GOT3 (cell line): ENCODE data around the gene CPNE8.

ENCODE experiments used
- DNase-seq: peaks from one replicate; lab custom pipeline; 2025; ENCODE audit warnings: mixed read lengths; lab: John Stamatoyannopoulos, UW

Gene CPNE8

DNA sequence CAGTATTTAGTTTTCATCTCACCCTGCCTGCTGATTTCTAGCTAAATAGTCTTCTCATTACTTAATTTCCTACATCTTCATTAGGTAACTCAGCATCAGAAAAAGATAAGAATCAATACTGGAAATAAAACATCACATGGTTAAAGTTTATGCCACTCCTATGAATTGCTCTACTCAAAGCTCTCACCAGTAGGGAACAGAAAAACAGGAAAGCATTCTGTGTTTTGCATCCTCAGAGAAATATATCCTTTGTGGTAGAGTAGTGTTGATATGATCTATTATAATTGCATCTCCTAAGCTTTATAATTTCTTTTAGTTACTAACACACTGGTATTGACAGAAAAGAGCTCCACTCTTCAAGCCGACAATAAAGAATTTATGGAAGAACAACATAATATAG is 9.9 kb downstream of the CPNE8 start:
- no peak for DNase-seq

DNA sequence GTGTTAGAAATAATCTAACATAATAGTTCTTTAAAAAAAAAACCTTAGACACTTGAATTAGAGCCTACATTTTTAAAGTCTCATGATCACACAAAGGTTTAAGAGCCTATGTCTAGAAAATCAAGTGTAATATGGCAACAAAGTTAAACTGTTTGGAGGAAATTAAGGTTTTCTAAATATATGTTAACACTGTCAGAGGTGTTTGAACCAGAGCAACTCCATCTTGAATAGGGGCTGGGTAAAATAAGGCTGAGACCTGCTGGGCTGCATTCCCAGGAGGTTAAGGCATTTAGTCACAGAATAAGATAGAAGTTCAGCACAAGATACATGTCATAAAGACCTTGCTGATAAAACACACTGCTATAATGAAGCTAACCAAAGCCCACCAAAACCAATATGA is 12.4 kb downstream of the CPNE8 start:
- DNase-seq = no peak

DNA sequence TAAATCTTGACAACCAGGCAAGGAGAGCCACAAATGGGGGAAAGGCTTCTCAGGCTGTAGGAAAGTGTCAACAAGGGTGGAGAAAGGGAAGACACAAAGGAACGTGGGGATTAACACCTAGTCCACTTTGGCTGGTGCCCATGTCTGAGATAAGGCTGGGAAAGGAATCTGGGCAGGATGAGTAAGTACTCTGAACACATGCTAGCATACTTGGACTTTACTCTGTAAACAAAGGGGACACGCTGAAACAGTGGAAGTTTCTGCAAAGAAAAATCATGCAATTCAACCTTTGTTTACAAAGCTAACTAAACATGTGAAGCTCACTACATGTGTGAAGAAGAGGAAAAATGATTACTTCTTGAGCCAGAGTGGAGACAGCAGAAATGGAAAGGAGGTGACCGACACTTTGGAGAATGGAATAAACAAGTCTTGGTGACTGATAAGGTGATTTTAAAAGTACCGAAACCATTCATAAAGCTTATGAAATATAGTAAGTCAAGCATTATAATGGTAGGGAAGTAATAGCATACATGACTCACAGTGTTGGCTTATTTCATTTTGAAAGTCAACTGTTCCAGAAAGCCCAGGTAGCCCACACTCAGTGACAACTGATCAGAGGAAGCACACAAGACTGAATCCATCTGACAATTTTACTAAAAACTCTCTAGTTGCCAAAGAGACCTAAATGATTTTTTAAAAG is 13.2 kb downstream of the CPNE8 start:
- no peak for DNase-seq

DNA sequence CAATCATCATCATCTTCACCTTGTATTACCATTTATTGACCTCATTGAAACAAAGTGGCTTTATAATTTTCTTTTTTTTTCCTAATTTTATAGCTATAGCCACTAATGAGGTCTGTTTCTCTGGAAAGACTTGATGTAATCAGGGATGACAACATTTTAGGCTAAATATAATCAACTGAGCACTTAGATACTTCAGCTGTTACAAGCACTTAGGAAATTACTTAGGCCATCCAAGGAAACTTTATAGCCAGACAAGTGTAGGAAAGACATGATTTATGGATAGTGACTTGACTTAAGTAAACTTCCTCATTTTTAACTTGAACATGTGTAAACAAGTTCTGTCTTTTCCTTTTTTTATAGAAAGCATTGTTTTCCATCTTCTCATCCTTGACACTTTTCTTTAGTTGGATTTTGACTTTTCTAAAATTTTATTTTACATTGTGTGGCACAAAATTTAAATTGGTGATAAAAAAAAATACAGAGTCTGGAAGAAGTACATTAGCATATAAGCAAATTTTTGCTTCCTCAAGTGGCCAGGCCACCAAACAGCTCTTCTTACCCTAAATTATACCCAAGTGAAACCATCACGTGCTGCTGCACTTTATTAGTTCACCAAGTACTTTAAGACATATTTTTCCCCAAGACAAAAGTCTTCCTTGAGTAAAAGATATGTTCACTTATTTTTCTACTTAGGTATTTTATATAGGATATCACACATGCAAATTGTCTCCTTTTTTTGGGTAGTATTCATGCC is 15.1 kb downstream of the CPNE8 start:
- DNase-seq = no peak

DNA sequence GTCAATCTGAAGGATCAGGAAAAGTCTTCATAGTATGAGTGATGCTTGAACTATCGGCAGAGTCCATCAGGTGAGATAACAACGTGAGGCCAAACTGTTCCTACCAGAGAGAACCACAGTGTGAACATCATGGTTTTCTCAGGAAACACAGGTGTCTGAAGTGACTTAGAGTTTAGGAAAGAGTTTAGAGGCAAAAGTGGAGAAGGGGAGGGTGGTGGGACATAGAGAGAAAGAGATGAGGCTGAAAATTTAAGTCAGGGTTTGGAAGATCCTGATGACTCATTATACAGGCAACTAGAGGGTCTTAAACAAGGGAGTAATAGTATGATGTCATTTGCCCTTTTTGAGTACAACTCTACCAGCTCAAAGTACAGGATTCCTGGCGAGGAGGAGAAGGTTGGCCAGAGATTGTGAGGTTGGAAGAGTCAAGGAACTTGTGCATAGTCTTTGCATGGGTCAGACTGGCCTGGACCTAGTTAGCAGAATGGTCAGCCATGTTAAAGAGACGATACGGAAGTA is 16.0 kb downstream of the CPNE8 start:
- DNase-seq = no peak

DNA sequence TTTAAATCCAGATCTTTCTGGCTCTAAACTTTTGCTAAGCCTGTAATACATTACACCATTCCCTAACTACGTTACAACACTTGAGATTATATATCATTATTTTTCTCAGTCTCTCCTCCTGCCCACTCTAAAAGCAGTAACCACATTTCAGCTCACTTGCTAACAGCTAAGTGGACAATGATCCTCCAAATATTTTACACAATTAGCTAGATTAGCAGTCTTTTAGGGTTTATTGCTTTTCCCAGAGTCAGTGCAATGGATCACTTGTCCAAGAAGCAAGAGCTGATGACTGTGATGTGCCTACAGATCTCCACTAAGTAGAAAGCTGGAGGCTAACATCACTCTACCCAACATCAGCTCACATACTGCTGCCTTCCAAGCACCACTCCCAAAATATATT is 17.6 kb downstream of the CPNE8 start:
- no peak for DNase-seq

DNA sequence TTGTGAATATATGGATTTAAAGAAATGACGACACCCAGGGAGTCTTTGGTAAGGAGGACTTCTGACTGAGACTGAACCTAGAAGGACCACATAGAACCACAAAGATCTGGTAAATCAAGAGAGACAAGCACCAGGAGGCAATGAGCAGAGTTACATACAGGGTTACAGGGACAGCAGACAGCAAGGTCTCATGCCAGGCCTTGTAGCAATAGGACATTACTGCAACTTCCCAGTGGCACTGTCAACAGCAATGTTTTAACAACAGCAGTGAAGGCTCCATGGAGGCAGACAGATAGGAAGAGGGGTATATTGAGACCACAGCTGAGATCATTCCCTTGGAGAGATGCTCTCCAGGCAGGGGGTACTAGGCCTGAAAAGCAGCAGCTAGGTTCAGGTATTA is 18.5 kb downstream of the CPNE8 start:
- no peak for DNase-seq

DNA sequence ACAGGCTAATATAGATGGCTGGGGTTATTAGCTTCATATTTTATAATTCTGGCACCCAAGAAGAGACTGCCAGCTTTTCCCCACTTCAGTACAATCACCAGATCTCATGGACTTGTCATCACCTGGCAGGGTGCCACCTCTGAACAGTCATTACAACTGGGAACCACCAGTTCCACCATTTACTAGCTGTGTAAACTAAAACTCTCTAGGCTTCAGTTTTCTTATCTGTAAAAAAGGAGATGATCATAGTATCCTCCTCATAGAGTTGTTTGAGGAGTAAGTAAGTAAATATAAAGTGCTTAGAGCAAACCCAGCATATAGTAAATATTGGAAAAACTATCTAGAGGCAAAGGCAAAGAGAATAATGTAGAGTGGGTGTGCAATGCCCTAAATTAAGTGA is 19.3 kb downstream of the CPNE8 start:
- DNase-seq = peak; percentile 61

DNA sequence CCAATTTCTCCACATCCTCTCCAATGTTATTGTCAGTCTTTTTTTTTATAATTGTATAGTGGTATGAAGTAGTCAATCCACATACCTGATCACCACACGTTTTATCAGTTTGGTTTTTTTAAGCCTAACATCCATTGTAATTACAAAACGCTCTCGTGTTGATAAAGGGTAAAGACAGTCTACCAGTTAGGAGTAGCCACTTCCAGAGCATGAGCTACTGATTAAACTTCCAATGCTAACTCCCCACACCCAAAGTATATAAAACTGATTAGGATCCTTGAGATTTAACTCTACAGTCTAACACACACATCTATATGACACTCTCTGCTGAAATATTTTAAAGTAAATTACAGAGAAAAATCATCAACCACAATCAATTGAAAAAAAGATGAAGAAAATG is 20.7 kb downstream of the CPNE8 start:
- no peak for DNase-seq

DNA sequence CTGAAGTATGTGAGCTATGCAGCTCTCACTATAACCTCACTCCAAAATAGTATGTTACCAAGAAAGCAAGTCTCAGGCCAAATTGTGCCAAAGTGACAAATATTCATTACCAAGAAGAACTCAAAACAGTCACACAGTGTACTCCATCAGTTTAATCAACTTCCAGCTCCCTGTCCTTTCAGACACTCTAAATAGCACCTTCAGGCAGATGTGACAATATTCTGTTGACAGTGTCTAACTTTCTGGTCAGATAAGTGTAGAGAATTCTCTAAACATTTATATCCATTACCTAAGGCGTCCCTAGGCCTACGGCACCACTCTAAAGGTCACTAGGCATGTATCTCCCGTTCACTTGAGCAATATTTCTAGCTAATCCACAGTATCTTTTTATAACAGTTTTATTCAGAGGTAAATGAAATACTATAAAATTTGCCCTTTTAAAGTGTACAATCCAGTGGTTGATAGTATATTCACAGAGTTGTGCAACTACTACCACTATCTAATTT is 21.7 kb downstream of the CPNE8 start:
- DNase-seq = no peak

DNA sequence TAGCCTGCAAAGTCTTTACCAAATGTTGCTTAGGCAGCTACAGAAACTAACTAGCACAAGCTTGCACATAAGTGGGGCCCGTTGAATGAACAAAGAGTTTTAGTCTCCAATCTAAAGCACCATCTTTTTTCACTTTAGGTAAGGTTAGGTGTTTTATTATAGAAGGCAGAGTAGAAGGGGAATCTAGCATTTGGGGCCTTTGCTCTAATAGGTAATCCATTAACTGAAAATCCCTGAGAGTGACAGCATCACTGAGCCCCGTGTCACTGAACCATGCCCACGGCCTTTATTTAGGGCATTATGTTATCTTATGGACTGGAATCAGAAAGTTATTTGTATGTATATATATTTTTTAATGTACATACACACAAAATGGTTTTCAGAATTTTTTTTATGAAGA is 25.1 kb downstream of the CPNE8 start:
- no peak for DNase-seq

DNA sequence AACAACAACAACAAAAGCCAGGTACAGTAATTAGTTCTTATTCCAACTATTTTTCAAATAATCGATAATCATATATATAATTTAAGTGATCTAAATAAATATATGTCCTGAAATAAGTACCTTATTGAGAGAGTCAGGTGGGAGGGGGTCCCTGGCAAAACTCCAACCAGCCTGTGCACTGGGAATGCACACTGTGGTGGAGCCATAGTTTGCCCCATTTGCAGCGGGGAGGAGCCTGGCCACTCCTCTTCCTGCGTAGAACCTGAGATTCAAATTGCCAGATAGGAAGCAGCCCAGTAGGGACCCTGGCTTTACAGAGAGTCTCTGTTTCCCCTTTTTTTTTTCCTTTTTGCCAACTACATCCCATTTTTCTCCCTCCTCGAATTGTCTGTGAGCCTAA is 26.4 kb downstream of the CPNE8 start:
- no peak for DNase-seq

DNA sequence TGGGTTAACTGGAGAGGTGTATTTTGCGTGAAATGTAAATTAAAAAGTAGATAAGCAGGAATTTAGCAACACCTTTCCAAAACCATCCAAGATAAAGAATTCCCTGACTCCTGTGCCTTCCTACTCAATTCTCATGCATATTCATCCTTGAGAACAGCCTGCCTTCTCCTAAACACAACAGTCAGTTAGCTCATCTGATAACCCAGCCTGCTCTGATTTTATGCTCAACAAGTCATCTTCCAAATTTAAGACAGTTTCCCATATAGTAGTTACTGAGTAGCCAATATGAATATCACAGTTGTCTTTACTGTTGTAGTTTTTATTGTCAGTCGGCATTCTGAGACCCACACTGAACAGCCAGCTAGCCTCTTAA is 27.1 kb downstream of the CPNE8 start:
- no peak for DNase-seq

DNA sequence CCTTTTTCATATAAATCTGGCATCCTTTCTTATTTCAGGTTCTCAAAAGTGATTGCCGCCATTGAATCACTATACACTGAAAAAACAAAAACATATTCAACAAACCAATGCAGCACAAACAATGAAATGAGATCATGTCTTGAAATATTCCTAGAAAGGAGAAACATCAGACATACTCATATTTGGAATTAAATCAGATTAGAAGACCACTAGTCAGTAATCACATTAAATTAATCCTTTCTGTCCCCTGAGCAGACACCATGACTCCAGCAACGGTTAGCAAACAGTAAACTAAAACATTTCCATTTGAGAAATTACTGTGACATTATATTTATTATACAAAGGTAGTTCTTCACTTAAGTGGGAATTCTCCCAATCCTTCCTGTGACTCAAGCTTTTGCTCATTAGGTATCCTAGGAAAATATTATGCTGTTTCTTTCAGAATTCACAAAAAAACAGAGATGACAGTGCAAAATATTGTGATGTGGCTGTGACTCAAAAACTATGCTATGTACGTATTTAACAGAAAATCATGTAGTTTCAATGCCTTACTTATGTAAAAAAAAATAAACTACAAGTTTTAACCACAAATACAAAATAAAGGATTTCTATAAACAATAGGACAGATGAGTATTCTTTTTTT is 29.7 kb downstream of the CPNE8 start:
- no peak for DNase-seq

DNA sequence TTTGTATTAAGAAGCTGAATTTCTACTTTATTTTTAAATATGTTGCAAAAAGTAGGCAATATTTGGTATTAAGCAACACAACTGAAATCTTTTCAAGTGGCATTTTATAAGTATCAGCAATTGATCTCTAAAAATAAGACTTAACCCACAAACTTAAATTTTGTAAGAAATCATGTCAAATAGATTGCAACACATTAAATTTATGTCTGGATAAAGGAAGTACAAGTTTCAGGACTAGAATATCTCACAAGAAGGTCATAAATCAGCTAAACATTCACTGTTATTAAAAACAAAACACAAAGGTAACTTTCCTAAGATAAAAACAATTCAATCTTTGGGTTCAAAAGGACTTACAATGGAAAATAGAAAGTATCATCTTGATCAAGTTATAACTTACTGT is 32.8 kb downstream of the CPNE8 start:
- DNase-seq = no peak

DNA sequence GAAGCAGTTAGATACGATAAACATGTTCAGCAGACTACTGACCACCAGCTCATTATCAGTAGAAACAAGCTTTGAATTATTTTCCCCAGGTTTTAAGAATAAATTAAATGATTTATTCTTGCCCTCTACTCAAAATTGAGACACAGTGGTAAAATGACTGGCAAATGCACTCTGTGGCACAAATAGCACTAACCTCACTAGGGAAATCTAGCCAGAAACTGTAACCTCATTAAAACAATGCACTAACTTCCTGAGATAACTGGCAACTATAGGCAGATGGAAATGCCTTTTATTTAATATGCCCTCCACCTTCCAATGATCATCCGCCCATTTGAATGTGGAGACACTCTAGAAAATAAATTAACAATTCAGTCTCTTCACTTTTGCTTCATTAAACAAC is 33.2 kb downstream of the CPNE8 start:
- DNase-seq = no peak

DNA sequence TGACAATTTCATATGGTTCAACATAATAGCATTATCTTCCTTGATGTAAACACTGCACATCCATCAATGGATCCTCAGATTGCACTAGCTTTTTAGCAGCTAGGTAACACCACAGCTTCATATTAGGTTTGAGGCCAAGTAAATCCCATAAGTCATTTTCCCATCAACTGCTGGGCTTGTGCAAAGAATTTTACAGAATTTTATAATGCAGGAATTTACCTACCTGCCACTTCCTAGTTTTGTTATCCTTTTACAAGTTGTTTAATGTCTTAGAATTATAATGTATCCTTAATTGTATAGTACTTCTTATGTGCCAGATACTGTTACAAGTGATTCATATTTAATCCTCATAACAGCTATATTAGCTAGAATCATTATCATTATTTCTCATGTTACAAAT is 36.4 kb downstream of the CPNE8 start:
- no peak for DNase-seq

DNA sequence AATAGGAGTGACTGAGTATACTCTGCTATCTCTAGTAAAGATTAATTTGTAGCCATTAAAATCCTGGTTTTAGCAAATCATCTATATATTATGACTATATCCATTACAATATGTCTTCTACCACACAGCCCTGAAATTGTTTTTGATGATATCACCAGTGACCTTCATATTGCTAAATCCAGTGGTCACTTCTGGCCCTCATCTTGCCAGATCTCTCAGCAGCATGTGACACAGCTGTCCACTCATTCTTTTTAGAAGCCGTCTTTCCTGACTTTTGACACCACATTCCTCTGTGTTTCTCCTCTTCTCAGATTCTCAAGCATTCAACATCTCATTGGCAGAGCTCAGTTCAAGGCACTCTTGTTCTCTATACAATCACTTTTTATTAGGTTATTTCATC is 54.9 kb downstream of the CPNE8 start:
- no peak for DNase-seq

DNA sequence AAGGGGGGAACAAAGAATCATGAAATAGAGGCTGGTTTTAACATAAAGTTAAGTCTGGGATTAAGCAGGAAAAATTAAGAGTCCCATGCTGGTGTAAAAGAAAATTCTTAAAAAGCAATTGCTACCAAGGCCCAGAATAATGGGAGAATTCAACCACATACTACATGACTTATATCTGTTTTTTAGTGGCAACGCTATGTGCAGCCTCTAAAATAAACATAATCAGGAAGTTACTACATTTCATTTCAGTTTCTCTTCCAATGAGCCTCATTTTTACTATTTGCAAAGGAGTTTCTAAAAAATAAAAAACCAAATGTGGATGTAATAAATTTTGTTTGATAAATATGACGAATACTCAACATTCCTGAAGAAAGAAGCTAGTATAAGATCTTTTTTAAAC is 58.1 kb downstream of the CPNE8 start:
- no peak for DNase-seq

DNA sequence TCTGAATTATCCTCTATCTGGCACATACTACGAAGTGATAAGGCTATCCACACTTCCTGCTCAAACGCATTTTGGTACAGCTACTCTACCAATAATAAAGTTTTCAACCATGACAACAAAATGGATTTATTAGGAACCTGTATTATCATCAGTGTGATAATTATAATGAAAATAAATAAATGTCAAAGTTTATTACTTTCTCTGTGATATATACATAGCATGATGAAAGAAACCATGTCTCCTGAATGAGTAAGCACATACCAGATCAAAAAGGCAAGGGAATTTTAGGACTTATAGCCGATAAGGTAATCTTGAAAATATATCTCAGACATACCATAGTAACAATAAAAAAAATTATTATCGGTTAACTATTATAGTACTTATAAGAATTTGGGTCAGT is 61.1 kb downstream of the CPNE8 start:
- no peak for DNase-seq

DNA sequence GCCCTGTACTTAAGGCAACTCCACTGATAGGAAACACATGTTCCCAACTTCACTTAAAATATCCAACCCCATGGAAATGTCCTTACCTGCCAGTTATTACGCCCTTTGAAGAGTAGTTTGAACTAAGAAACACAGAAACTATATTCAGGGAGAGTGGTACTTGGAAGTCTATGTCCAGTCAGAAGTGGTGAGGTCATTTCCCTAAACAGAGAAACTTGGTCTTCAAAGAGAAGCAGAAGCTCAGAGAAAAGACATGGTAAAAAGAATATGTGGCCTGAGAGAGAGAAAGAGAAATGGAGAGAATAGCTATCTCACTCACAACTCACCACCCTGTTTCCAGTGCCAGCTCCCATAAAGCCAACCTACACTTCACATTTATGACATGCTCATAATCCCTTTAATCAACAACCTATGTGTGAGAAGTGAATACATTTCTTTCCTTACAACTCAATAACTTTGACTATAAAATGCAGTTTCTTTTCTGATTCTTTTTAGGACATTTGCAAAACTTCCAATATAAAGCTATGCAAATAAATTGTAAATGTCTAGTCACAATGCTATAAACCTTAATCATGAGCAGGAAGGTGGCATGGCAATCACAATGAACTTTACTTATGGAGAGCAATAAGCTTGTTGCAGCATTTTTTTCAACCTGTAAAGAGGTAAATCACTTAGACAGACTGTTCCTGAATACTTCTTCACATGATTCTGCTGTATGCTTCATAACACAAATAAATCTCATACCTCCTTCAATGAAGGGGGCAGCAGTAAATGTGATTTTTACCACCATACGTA is 67.1 kb downstream of the CPNE8 start:
- no peak for DNase-seq

DNA sequence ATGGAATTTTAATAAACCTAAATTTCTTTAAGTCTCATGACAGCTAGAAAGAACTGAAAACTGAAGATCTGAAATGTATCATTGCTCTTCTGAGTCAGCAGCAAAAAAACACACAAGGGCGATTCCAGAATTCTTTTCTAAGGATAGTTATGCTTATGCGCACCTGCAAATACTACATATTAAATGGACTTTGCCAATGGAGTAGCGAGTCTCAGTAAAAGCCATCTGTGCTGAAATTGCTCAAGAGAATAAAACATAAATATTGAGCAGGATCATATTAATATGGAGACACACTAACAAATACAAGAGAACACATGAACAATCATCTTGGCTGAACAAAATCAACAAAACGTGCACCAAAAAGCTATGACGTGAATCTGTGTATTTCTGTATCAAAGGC is 73.7 kb downstream of the CPNE8 start:
- no peak for DNase-seq
